A673 (cell line): ENCODE measurements around the gene NR1I2. TPM values are rescaled to one million over a fixed set of nuclear protein-coding genes. Genes with fewer than 3 reads are reported as not detected.

ENCODE experiments used
- BruUV-seq: library from RNA; stranded (reverse); fragments of 400-500 nt; replicated peaks from 2 replicates; lab custom pipeline; 2021; lab: Mats Ljungman, UMichigan
- CTCF ChIA-PET: fragments of 300-600 bp; sonication (Branson Sonifier 250); formaldehyde crosslinking; loops from one replicate; lab custom pipeline; 2022; ENCODE audit warnings: antibody characterized with exemption; lab: Charles Lee
- POLR2A ChIA-PET: fragments of 300-600 bp; sonication (Branson Sonifier 250); formaldehyde crosslinking; loops from one replicate; lab custom pipeline; 2022; ENCODE audit warnings: antibody characterized with exemption; ENCODE audit not compliant: low non-redundant PET; lab: Charles Lee
- DNase-seq: peaks from one replicate; pipeline ENCODE4 v3.0.0-alpha.2; 2015; ENCODE audit warnings: low spot score
- H3K27ac ChIP-seq: fragments of 200-600 bp; sonication (generic); 2 replicates; pipeline ENCODE4 v1.5.1; 2016; ENCODE audit warnings: mixed run types, low read depth, mild to moderate bottlenecking, mixed read lengths, antibody characterized with exemption, low read length; ENCODE audit not compliant: poor library complexity, severe bottlenecking
- H3K27me3 ChIP-seq: fragments of 200-600 bp; sonication (generic); replicated peaks from 2 replicates; pipeline ENCODE4 v1.6.1; 2017; ENCODE audit warnings: mixed run types, low read depth, mild to moderate bottlenecking, mixed read lengths, antibody characterized with exemption, low read length; ENCODE audit not compliant: insufficient read depth, poor library complexity
- H3K36me3 ChIP-seq: fragments of 200-600 bp; sonication (generic); 2 replicates; pipeline ENCODE4 v1.6.1; 2016; ENCODE audit warnings: mixed run types, mild to moderate bottlenecking, mixed read lengths, antibody characterized with exemption, low read length; ENCODE audit not compliant: insufficient read depth, poor library complexity, severe bottlenecking
- H3K4me1 ChIP-seq: fragments of 200-600 bp; sonication (generic); 2 replicates; pipeline ENCODE4 v1.6.1; 2017; ENCODE audit warnings: mixed run types, mild to moderate bottlenecking, mixed read lengths, antibody characterized with exemption, low read length; ENCODE audit not compliant: insufficient read depth, poor library complexity, severe bottlenecking
- H3K4me3 ChIP-seq: fragments of 200-600 bp; sonication (generic); 2 replicates; pipeline ENCODE4 v1.5.1; 2016; ENCODE audit warnings: low read depth, mixed run types, mild to moderate bottlenecking, mixed read lengths, low read length; ENCODE audit not compliant: poor library complexity, severe bottlenecking
- H3K9me3 ChIP-seq: fragments of 200-600 bp; sonication (generic); 2 replicates; pipeline ENCODE4 v1.6.1; 2016; ENCODE audit warnings: mixed run types, low read depth, mild to moderate bottlenecking, mixed read lengths, antibody characterized with exemption, low read length; ENCODE audit not compliant: poor library complexity, severe bottlenecking
- EZH2 ChIP-seq: fragments of 200-600 bp; sonication (generic); IDR thresholded peaks from 2 replicates; pipeline ENCODE4 v1.6.1; 2017; ENCODE audit warnings: borderline replicate concordance, low read depth, mild to moderate bottlenecking, mixed read lengths, antibody characterized with exemption, low read length; ENCODE audit not compliant: poor library complexity, severe bottlenecking
- intact Hi-C: fragments of 100-400 bp; cut with micrococcal nuclease; formaldehyde crosslinking; loops from one replicate; pipeline ENCODE4 v1.10.0; 2022; ENCODE audit not compliant: unreplicated experiment
- total RNA-seq: library from RNA; stranded (reverse); gene quantifications from 2 replicates; pipeline ENCODE4 v1.2.3, GENCODE V29; 2021
- TF ChIP-seq, protein P1 (sequence below): fragments of 300-800, 200-600 bp; sonication (generic); conservative IDR thresholded peaks from 2 replicates; pipeline ENCODE4 v1.5.1; 2017; ENCODE audit warnings: low read depth, mild to moderate bottlenecking, antibody characterized with exemption, low read length, moderate library complexity, mixed read lengths

NR1I2 gene
- total RNA-seq, 1 experiment from 2014 or later: not detected

DNA sequence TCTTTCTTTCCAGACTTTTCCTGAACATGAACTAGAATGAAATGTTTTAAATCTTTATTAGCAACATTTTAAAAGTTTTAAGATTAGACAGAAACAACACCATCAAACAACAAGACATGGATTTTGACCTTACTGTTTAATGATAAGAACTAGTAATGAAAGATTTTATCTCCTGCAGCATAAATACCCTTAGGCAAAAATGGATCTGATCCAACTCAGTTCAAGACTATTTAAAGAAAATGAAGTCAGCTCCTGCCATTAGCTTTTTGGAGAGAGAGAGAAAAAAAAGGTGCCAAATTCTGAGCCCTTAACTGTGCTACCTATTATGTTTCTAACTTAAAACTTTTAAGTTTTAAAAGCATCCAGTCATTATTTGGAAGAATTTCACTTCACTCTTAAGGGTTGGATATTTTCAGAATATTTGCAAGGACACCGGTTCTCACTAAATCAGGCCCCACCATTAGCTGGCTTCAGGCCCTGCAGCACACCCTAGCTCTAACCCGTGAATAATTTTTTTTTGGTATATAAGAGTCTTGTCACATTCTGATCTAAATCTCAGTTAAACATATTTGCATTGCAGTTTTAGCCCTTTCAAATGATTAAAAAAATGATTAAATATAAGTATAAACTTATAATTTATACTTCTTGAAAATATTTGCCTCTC, 60.0 kb downstream of the NR1I2 start:
- no peaks in the 10 kb centered on the region for H3K4me1 ChIP-seq
- no peak for DNase-seq
- H3K27ac ChIP-seq: no peak overlapping the region
- H3K4me3 ChIP-seq: no peak overlapping the region
- POLR2A ChIA-PET: no interaction called here
- CTCF ChIA-PET: no interaction called here
- H3K36me3 ChIP-seq: peaks cover 3% of the 10 kb centered on the region
- TF ChIP-seq, protein P1, sequence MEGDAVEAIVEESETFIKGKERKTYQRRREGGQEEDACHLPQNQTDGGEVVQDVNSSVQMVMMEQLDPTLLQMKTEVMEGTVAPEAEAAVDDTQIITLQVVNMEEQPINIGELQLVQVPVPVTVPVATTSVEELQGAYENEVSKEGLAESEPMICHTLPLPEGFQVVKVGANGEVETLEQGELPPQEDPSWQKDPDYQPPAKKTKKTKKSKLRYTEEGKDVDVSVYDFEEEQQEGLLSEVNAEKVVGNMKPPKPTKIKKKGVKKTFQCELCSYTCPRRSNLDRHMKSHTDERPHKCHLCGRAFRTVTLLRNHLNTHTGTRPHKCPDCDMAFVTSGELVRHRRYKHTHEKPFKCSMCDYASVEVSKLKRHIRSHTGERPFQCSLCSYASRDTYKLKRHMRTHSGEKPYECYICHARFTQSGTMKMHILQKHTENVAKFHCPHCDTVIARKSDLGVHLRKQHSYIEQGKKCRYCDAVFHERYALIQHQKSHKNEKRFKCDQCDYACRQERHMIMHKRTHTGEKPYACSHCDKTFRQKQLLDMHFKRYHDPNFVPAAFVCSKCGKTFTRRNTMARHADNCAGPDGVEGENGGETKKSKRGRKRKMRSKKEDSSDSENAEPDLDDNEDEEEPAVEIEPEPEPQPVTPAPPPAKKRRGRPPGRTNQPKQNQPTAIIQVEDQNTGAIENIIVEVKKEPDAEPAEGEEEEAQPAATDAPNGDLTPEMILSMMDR: no peak
- TF ChIP-seq EZH2: no peak
- BruUV-seq: no TSS peak
- no peaks in the 10 kb centered on the region for H3K9me3 ChIP-seq
- intact Hi-C loops: no loop called here
- no peaks in the 10 kb centered on the region for H3K27me3 ChIP-seq

DNA sequence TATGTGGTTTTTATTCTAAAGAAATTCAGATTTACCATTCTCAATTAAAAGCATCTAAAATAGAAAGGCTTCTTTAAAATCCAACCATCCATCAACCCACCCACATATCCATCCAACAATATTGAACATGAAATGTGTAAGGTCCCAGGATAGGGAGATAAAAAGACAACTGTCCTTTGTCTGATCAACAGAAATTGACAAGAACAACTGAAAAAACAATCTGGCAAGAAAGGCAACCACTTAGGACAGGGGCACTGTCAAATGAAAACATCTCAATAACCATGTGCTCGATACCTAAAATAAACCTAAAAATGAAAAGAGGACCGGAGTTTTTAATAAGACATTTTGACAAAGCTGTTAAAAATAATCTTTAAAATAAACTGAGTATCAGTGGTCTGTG, 67.2 kb downstream of the NR1I2 start:
- TF ChIP-seq, protein P1: no peak
- TF ChIP-seq EZH2: no peak
- no peaks in the 10 kb centered on the region for H3K36me3 ChIP-seq
- CTCF ChIA-PET: no interaction called here
- no peaks in the 10 kb centered on the region for H3K4me1 ChIP-seq
- intact Hi-C loops: no loop called here
- POLR2A ChIA-PET: no interaction called here
- no peaks in the 10 kb centered on the region for H3K9me3 ChIP-seq
- H3K4me3 ChIP-seq: no peak overlapping the region
- no peak for DNase-seq
- H3K27me3 ChIP-seq: no peaks in the 10 kb centered on the region
- no peak overlapping the region for H3K27ac ChIP-seq
- BruUV-seq: no TSS peak

DNA sequence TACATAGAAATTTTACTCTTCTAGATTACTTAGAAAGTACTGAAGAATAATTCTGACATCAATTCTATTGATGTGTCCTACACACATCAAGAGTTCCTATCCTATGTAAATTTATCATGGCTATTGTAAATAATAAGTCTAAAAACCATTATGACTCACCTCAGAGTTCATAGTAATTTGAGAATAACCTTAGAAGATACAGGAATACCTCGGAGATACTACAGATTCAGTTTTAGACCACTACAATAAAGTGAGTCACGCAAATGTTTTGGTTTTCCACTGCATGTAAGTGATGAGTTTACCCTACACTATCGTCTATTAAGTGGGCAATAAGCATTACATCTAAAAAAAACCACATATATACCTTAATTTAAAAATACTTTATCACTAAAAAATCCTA, 74.8 kb downstream of the NR1I2 start:
- no TSS peak for BruUV-seq
- intact Hi-C loops: no loop called here

More for the DNA sequence above, 74.8 kb downstream of the NR1I2 start:
- no peak overlapping the region for H3K27ac ChIP-seq
- DNase-seq: no peak
- H3K4me1 ChIP-seq: no peaks in the 10 kb centered on the region
- no peak overlapping the region for H3K4me3 ChIP-seq
- peaks cover 18% of the 10 kb centered on the region for H3K36me3 ChIP-seq
- no peaks in the 10 kb centered on the region for H3K27me3 ChIP-seq
- TF ChIP-seq EZH2: no peak
- TF ChIP-seq, protein P1: no peak
- H3K9me3 ChIP-seq: peaks cover 7% of the 10 kb centered on the region
- ChIA-PET POLR2A (no interaction called here), CTCF (no interaction called here)
